IMR-90 (cell line): ENCODE data around the gene KLHL42. TPM values are rescaled to one million over a fixed set of nuclear protein-coding genes. Genes with fewer than 3 reads are reported as not detected.

ENCODE experiments used
- ATAC-seq: fragments of 200-7000 bp; cut with Tn5 transposase; 2 replicates; pipeline ENCODE4 v1.9.1; 2020; ENCODE audit warnings: low read depth, mild to moderate bottlenecking, moderate library complexity
- BruUV-seq: library from RNA; stranded (reverse); fragments of 400-500 nt; replicated peaks from 2 replicates; lab custom pipeline; 2021; lab: Mats Ljungman, UMichigan
- CTCF ChIA-PET: fragments of 300-600 bp; formaldehyde crosslinking; extraction: SDS; loops from one replicate; lab custom pipeline; 2021; ENCODE audit warnings: antibody characterized with exemption; lab: Yijun Ruan, JAX
- POLR2A ChIA-PET: fragments of 300-600 bp; sonication (Branson Sonifier 250); formaldehyde crosslinking; loops from one replicate; lab custom pipeline; 2022; ENCODE audit warnings: antibody characterized with exemption; ENCODE audit not compliant: unreplicated experiment; lab: Charles Lee
- DNase-seq: peaks from one replicate; pipeline ENCODE4 v3.0.0; 2013
- H2AFZ ChIP-seq: replicated peaks from 2 replicates; pipeline ENCODE3; 2013; ENCODE audit warnings: low read length, mild to moderate bottlenecking; ENCODE audit not compliant: poor library complexity
- H2AK5ac ChIP-seq: 2 replicates; pipeline ENCODE4 v1.6.1; 2013; ENCODE audit warnings: low read depth, low read length, inconsistent platforms
- H2AK9ac ChIP-seq: replicated peaks from 2 replicates; pipeline ENCODE3; 2013; ENCODE audit warnings: mild to moderate bottlenecking, low read depth, low read length, moderate library complexity; ENCODE audit not compliant: poor library complexity
- H2BK120ac ChIP-seq: 2 replicates; pipeline ENCODE4 v1.6.1; 2013; ENCODE audit warnings: low read depth, low read length, inconsistent platforms
- H2BK15ac ChIP-seq: 3 replicates; pipeline ENCODE4 v1.6.1; 2013; ENCODE audit warnings: low read depth, low read length, inconsistent platforms
- H2BK20ac ChIP-seq: 2 replicates; pipeline ENCODE4 v1.6.1; 2013; ENCODE audit warnings: low read depth, mild to moderate bottlenecking, inconsistent platforms, low read length, moderate library complexity
- H2BK5ac ChIP-seq: 2 replicates; pipeline ENCODE4 v1.6.1; 2013; ENCODE audit warnings: mild to moderate bottlenecking, low read depth, low read length, inconsistent platforms; ENCODE audit not compliant: poor library complexity, severe bottlenecking
- H3K14ac ChIP-seq: replicated peaks from 2 replicates; pipeline ENCODE4 v1.6.1; 2013; ENCODE audit warnings: low read depth, low read length, inconsistent platforms
- H3K18ac ChIP-seq: 2 replicates; pipeline ENCODE4 v1.6.1; 2013; ENCODE audit warnings: low read depth, low read length, control low read depth
- H3K23ac ChIP-seq: 2 replicates; pipeline ENCODE4 v1.6.1; 2013; ENCODE audit warnings: low read depth, low read length, inconsistent platforms
- H3K27ac ChIP-seq: 2 replicates; pipeline ENCODE4 v1.5.1; 2013; ENCODE audit warnings: mild to moderate bottlenecking, control low read depth, low read length; ENCODE audit not compliant: insufficient read depth
- H3K27me3 ChIP-seq: 2 replicates; pipeline ENCODE4 v1.6.1; 2013; ENCODE audit warnings: low read length; ENCODE audit not compliant: control insufficient read depth, insufficient read depth
- H3K36me3 ChIP-seq: 2 replicates; pipeline ENCODE4 v1.6.1; 2013; ENCODE audit warnings: low read length, mixed read lengths; ENCODE audit not compliant: control insufficient read depth, insufficient read depth
- H3K4ac ChIP-seq: 2 replicates; pipeline ENCODE4 v1.6.1; 2013; ENCODE audit warnings: low read depth, low read length, inconsistent platforms
- H3K4me1 ChIP-seq: 2 replicates; pipeline ENCODE4 v1.6.1; 2013; ENCODE audit warnings: low read length, mixed read lengths; ENCODE audit not compliant: control insufficient read depth, insufficient read depth
- H3K4me2 ChIP-seq: 2 replicates; pipeline ENCODE4 v1.6.1; 2013; ENCODE audit warnings: low read depth, mild to moderate bottlenecking, control low read depth, low read length, moderate library complexity
- H3K4me3 ChIP-seq: 2 replicates; pipeline ENCODE4 v1.5.1; 2013; ENCODE audit warnings: low read depth, mild to moderate bottlenecking, control low read depth, low read length, moderate library complexity; ENCODE audit not compliant: insufficient read depth
- H3K56ac ChIP-seq: 2 replicates; pipeline ENCODE4 v1.6.1; 2013; ENCODE audit warnings: low read length, inconsistent platforms; ENCODE audit not compliant: insufficient read depth; ENCODE audit errors: extremely low read depth
- H3K79me1 ChIP-seq, 2 experiments: 2 replicates each; pipeline ENCODE4 v1.6.1; 2013; ENCODE audit warnings: low read length in 2 of 2, inconsistent platforms in 1 of 2, low read depth in 1 of 2
- H3K9ac ChIP-seq: 2 replicates; pipeline ENCODE4 v1.6.1; 2013; ENCODE audit warnings: low read depth, low read length, control low read depth
- H3K9me1 ChIP-seq: 2 replicates; pipeline ENCODE4 v1.6.1; 2013; ENCODE audit warnings: low read length, inconsistent platforms; ENCODE audit not compliant: insufficient read depth
- H3K9me3 ChIP-seq: 2 replicates; pipeline ENCODE4 v1.6.1; 2013; ENCODE audit warnings: low read length; ENCODE audit not compliant: control insufficient read depth, insufficient read depth
- H4K20me1 ChIP-seq: 2 replicates; pipeline ENCODE4 v1.6.1; 2013; ENCODE audit warnings: low read length, inconsistent platforms; ENCODE audit not compliant: insufficient read depth
- H4K5ac ChIP-seq: 2 replicates; pipeline ENCODE4 v1.6.1; 2013; ENCODE audit warnings: mild to moderate bottlenecking, low read depth, low read length, control low read depth
- H4K8ac ChIP-seq, 2 experiments: 2 replicates each; pipeline ENCODE4 v1.6.1; 2013; ENCODE audit warnings: low read depth in 2 of 2, low read length in 2 of 2, control low read depth in 1 of 2, inconsistent platforms in 1 of 2
- H4K91ac ChIP-seq: 2 replicates; pipeline ENCODE4 v1.6.1; 2013; ENCODE audit warnings: low read depth, low read length, inconsistent platforms; ENCODE audit not compliant: insufficient read depth
- BHLHE40 ChIP-seq: fragments of 150-350 bp; IDR thresholded peaks from 2 replicates; pipeline ENCODE4 v1.6.1; 2016; ENCODE audit warnings: mild to moderate bottlenecking, low read depth, low read length
- CEBPB ChIP-seq: IDR thresholded peaks from 2 replicates; pipeline ENCODE4 v1.6.1; 2012; ENCODE audit warnings: low read depth, low read length, improper control_type of control experiment
- CTCF ChIP-seq: conservative IDR thresholded peaks from 2 replicates; pipeline ENCODE4 v1.5.1; 2012; ENCODE audit warnings: mild to moderate bottlenecking, low read depth, low read length, improper control_type of control experiment
- ELK1 ChIP-seq: fragments of 150-350 bp; IDR thresholded peaks from 2 replicates; pipeline ENCODE4 v1.6.1; 2016; ENCODE audit warnings: low read depth, mild to moderate bottlenecking, low read length, moderate library complexity, borderline replicate concordance
- FOS ChIP-seq: fragments of 150-350 bp; IDR thresholded peaks from 2 replicates; pipeline ENCODE4 v1.6.1; 2016; ENCODE audit warnings: low read depth, low read length
- MAFK ChIP-seq: IDR thresholded peaks from 2 replicates; pipeline ENCODE4 v1.6.1; 2012; ENCODE audit warnings: low read depth, low read length, improper control_type of control experiment
- MAZ ChIP-seq: IDR thresholded peaks from 2 replicates; pipeline ENCODE4 v1.6.1; 2012; ENCODE audit warnings: low read depth, mild to moderate bottlenecking, low read length, improper control_type of control experiment, moderate library complexity, borderline replicate concordance
- MXI1 ChIP-seq: IDR thresholded peaks from 2 replicates; pipeline ENCODE4 v1.6.1; 2012; ENCODE audit warnings: low read depth, mild to moderate bottlenecking, low read length, moderate library complexity, borderline replicate concordance
- NFE2L2 ChIP-seq: fragments of 150-350 bp; IDR thresholded peaks from 2 replicates; pipeline ENCODE4 v1.6.1; 2016; ENCODE audit warnings: low read depth, mild to moderate bottlenecking, low read length
- RAD21 ChIP-seq: IDR thresholded peaks from 2 replicates; pipeline ENCODE4 v1.6.1; 2012; ENCODE audit warnings: low read length, improper control_type of control experiment
- RCOR1 ChIP-seq: IDR thresholded peaks from 2 replicates; pipeline ENCODE4 v1.6.1; 2012; ENCODE audit warnings: mild to moderate bottlenecking, low read length, improper control_type of control experiment; ENCODE audit not compliant: insufficient replicate concordance
- RFX5 ChIP-seq: IDR thresholded peaks from 2 replicates; pipeline ENCODE4 v1.8.0; 2012; ENCODE audit warnings: low read depth, mild to moderate bottlenecking, low read length, moderate library complexity
- SMC3 ChIP-seq: fragments of 150-350 bp; IDR thresholded peaks from 2 replicates; pipeline ENCODE4 v1.6.1; 2016; ENCODE audit warnings: low read depth, mild to moderate bottlenecking, antibody characterized with exemption, low read length, moderate library complexity
- USF2 ChIP-seq: fragments of 150-350 bp; IDR thresholded peaks from 2 replicates; pipeline ENCODE4 v1.6.1; 2017; ENCODE audit warnings: mild to moderate bottlenecking, antibody characterized with exemption, low read length, low read depth
- WGBS, 2 experiments: methylation state at CpG; one replicate each; pipeline versions ENCODE4 v1.1.5 to v1.1.7; 2013; ENCODE audit warnings: missing lambda C conversion rate in 2 of 2; ENCODE audit not compliant: insufficient read length in 1 of 2; ENCODE audit errors: extremely low coverage in 2 of 2; 5-methylcytosine and 5-hydroxymethylcytosine counted together
- dilution Hi-C: fragments of 300-500 bp; cut with HindIII; formaldehyde crosslinking; loops from one replicate; pipeline ENCODE4 v1.14.3; 2018; ENCODE audit warnings: low sequenced_read_pairs; ENCODE audit not compliant: unreplicated experiment
- in situ Hi-C: fragments of 300-500 bp; cut with MboI; formaldehyde crosslinking; loops from 3 replicates; pipeline ENCODE4 v1.14.3; 2019; ENCODE audit warnings: low sequenced_read_pairs, inconsistent platforms, mixed read lengths
- intact Hi-C: fragments of 100-400 bp; cut with micrococcal nuclease; formaldehyde crosslinking; loops from 2 replicates; pipeline ENCODE4 v1.10.0; 2022
- polyA plus RNA-seq, 3 experiments: library from polyadenylated mRNA; depleted of rRNA; stranded (reverse); fragments of >200 nt; gene quantifications; 2 replicates each; pipeline ENCODE4 v1.2.3, GENCODE V29; 2012; ENCODE audit warnings: low replicate concordance in 1 of 3
- total RNA-seq: library from RNA; depleted of rRNA; stranded (reverse); fragments of >200 nt; gene quantifications from 2 replicates; pipeline ENCODE4 v1.2.3, GENCODE V29; 2012

KLHL42 gene
- total and polyA plus RNA-seq, 2 of the 4 experiments (the other 2 are of a cell fraction) = 16.7 to 28.3 TPM

- no peak for ATAC-seq
- DNase-seq = no peak
- H2BK5ac ChIP-seq = no peak overlapping the region
- no peak overlapping the region for H2AFZ ChIP-seq
- H3K36me3 ChIP-seq = no peaks in the 10 kb centered on the region
- no CpG with 5 or more reads among the region's 6 CpGs for WGBS, 2 experiments
- dilution Hi-C loops (no loop called here), intact Hi-C loops (no loop called here), in situ Hi-C loops (no loop called here)
- no peak overlapping the region for H3K4ac ChIP-seq
- H2AK5ac ChIP-seq = no peak overlapping the region
- no peak overlapping the region for H2AK9ac ChIP-seq
- no peaks in the 10 kb centered on the region for H4K20me1 ChIP-seq
- no peak overlapping the region for H3K18ac ChIP-seq
- H3K4me3 ChIP-seq = no peak overlapping the region
- POLR2A ChIA-PET = no interaction called here
- no peak overlapping the region for H3K14ac ChIP-seq
- no peaks in the 10 kb centered on the region for H3K9me1 ChIP-seq
- H4K8ac ChIP-seq = no peak overlapping the region
- no peak overlapping the region for H4K5ac ChIP-seq
- no peak overlapping the region for H2BK15ac ChIP-seq
- H4K91ac ChIP-seq = no peak overlapping the region
- H3K9me3 ChIP-seq = no peaks in the 10 kb centered on the region
- CTCF ChIA-PET = no interaction called here
- TF ChIP-seq MXI1 (no peak), MAFK (no peak), MAZ (no peak), CEBPB (no peak), NFE2L2 (no peak), RAD21 (no peak), RFX5 (no peak), CTCF (no peak), ELK1 (no peak), BHLHE40 (no peak), FOS (no peak), SMC3 (no peak), RCOR1 (no peak), USF2 (no peak)
- H3K27ac ChIP-seq = no peak overlapping the region
- no peak overlapping the region for H2BK20ac ChIP-seq
- no TSS peak for BruUV-seq
- H3K23ac ChIP-seq = no peak overlapping the region
- no peak overlapping the region for H3K9ac ChIP-seq
- peaks cover 2% of the 10 kb centered on the region; the same call in 1 of the 2 replicates for H3K4me1 ChIP-seq
- H3K4me2 ChIP-seq = no peak overlapping the region
- no peaks in the 10 kb centered on the region for H3K27me3 ChIP-seq
- H3K56ac ChIP-seq = no peak overlapping the region
- no peak overlapping the region for H2BK120ac ChIP-seq
- H3K79me1 ChIP-seq = no peaks in the 10 kb centered on the region
Measured at GRCh38 chr12:27808841-27809240, 28.8 kb downstream of the KLHL42 start.
